GM18519 (cell line): ENCODE data around the gene TTC23.
"Not testable (repeated sequence)": the region's sequence is repeated elsewhere in the genome, so short reads cannot be mapped to it uniquely, and the experiment has no call there.

ENCODE experiments used
- ATAC-seq: cut with Tn5 transposase; IDR thresholded peaks from one replicate; pipeline ENCODE4 v1.9.1; 2021; ENCODE audit warnings: mild to moderate bottlenecking, moderate library complexity; ENCODE audit not compliant: unreplicated experiment, low FRiP score

TTC23 gene

GRCh38 chr15:99202176-99202552 lies 47.2 kb downstream of the TTC23 start:
- no peak for ATAC-seq

- ATAC-seq, result no peak
These were observed 47.8 kb downstream of the TTC23 start for GRCh38 chr15:99201408-99202175.

- no peak for ATAC-seq
These were observed 51.5 kb downstream of the TTC23 start for GRCh38 chr15:99197856-99198255.

- ATAC-seq, result not testable (repeated sequence)
These were observed 57.2 kb downstream of the TTC23 start for GRCh38 chr15:99192181-99192580.

- no peak for ATAC-seq
These were observed 61.4 kb downstream of the TTC23 start for GRCh38 chr15:99187936-99188335.

GRCh38 chr15:99185414-99186130 lies 63.8 kb downstream of the TTC23 start:
- no peak for ATAC-seq

GRCh38 chr15:99182791-99183190 lies 66.6 kb downstream of the TTC23 start:
- no peak for ATAC-seq

- no peak for ATAC-seq
These were observed 67.8 kb downstream of the TTC23 start for GRCh38 chr15:99181545-99181971.

GRCh38 chr15:99180964-99181306 lies 68.4 kb downstream of the TTC23 start:
- ATAC-seq, result no peak

GRCh38 chr15:99180086-99180963 lies 69.1 kb downstream of the TTC23 start:
- no peak for ATAC-seq

- no peak for ATAC-seq
These were observed 71.7 kb downstream of the TTC23 start for GRCh38 chr15:99177679-99178078.

GRCh38 chr15:99176757-99177156 lies 72.6 kb downstream of the TTC23 start:
- no peak for ATAC-seq

GRCh38 chr15:99174567-99175395 lies 74.6 kb downstream of the TTC23 start:
- no peak for ATAC-seq

- no peak for ATAC-seq
These were observed 76.4 kb downstream of the TTC23 start for GRCh38 chr15:99172989-99173388.

- ATAC-seq, result no peak
These were observed 77.2 kb downstream of the TTC23 start for GRCh38 chr15:99172171-99172570.

GRCh38 chr15:99170476-99171065 lies 78.8 kb downstream of the TTC23 start:
- no peak for ATAC-seq

- ATAC-seq, result no peak
These were observed 79.5 kb downstream of the TTC23 start for GRCh38 chr15:99169769-99170311.

GRCh38 chr15:99168601-99169580 lies 80.5 kb downstream of the TTC23 start:
- ATAC-seq, result no peak
